ENCODE measurements around the gene FARP2.

DNA sequence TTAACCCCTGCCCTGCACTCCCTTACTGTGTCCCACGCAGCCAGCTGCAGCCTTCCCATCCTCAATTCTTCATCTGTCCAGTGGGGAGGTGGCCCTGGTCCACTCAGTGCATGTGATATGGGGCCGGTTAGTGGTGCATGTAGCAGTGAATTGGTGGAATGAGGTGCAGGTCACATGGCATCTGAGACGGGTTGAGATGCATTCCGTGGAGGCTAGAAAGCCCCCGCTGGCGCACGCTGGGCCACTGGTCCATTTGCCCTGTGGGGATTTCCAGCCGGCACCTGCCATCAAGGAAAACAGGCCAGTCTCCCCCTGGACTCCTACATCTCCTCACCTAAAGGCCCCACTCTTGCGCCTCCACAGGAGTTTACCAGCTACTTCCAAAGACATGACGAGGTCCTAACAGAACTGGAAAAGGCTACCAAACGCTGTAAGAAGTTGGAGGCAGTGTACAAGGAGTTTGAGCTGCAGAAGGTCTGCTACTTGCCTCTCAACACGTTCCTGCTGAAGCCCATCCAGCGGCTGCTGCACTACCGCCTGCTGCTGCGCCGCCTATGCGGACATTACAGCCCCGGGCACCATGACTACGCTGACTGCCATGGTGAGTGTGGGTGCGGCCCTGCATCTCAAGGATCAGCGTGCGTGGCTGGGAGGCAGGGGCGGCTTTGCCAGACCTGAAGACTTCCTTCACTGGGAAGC lies 111.8 kb downstream of the FARP2 start:
- TF ChIP-seq, protein P1, sequence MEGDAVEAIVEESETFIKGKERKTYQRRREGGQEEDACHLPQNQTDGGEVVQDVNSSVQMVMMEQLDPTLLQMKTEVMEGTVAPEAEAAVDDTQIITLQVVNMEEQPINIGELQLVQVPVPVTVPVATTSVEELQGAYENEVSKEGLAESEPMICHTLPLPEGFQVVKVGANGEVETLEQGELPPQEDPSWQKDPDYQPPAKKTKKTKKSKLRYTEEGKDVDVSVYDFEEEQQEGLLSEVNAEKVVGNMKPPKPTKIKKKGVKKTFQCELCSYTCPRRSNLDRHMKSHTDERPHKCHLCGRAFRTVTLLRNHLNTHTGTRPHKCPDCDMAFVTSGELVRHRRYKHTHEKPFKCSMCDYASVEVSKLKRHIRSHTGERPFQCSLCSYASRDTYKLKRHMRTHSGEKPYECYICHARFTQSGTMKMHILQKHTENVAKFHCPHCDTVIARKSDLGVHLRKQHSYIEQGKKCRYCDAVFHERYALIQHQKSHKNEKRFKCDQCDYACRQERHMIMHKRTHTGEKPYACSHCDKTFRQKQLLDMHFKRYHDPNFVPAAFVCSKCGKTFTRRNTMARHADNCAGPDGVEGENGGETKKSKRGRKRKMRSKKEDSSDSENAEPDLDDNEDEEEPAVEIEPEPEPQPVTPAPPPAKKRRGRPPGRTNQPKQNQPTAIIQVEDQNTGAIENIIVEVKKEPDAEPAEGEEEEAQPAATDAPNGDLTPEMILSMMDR (conservative IDR thresholded peaks at IDR 0.05; ENCODE audit: low read length), result no peak
- TF ChIP-seq EZH2phosphoT487 (IDR thresholded peaks at IDR 0.05; ENCODE audit: borderline replicate concordance), result no peak

Data from Loucy (cell line).